A549 (cell line): Measurements from ENCODE around the gene CCNT2. TPM values are rescaled to one million over a fixed set of nuclear protein-coding genes. Genes with fewer than 3 reads are reported as not detected.

Source experiments
- ATAC-seq, 2 experiments: fragments of 200-7000 bp in 1 of 2; fragments of >200 bp in 1 of 2; cut with Nextera tagmentation in 1 of 2; cut with Tn5 transposase in 1 of 2; 3 replicates each; pipeline versions ENCODE4 v1.8.0 to v1.9.1; 2018 to 2020; ENCODE audit warnings: mild to moderate bottlenecking in 1 of 2, moderate library complexity in 1 of 2
- CTCF ChIA-PET: fragments of 300-600 bp; sonication (Branson Sonifier 250); formaldehyde crosslinking; extraction: SDS; loops from one replicate; lab custom pipeline; 2021; ENCODE audit warnings: antibody characterized with exemption, inconsistent platforms; lab: Yijun Ruan, JAX
- POLR2A ChIA-PET: fragments of 350-600 bp; formaldehyde crosslinking; extraction: SDS; loops from one replicate; lab custom pipeline; 2021; ENCODE audit warnings: antibody characterized with exemption, inconsistent platforms; lab: Yijun Ruan, JAX
- DNase-seq, 2 experiments: peaks; one replicate each; pipeline versions ENCODE4 v3.0.0 to v3.0.0-alpha.2; 2011 to 2016; ENCODE audit warnings: low read depth in 1 of 2, low spot score in 1 of 2
- FAIRE-seq: peaks from 2 replicates; lab custom pipeline; 2011; peaks lifted over from hg19 to GRCh38; lab: Jason Lieb, UNC
- H3K27ac ChIP-seq, 2 experiments: fragments of >200 bp; sonication (Bioruptor Twin); formaldehyde crosslinking; 3 replicates each; pipeline ENCODE4 v1.5.1; 2016 to 2017
- H3K4me1 ChIP-seq: fragments of >200 bp; sonication (Bioruptor Twin); formaldehyde crosslinking; 3 replicates; pipeline ENCODE4 v1.6.1; 2016
- H3K4me2 ChIP-seq: fragments of >200 bp; sonication (Bioruptor Twin); formaldehyde crosslinking; 3 replicates; pipeline ENCODE4 v1.6.1; 2016
- H3K4me3 ChIP-seq: fragments of >200 bp; sonication (Bioruptor Twin); formaldehyde crosslinking; 3 replicates; pipeline ENCODE4 v1.5.1; 2016
- H3K9me3 ChIP-seq: fragments of >200 bp; sonication (Bioruptor Twin); formaldehyde crosslinking; 3 replicates; pipeline ENCODE4 v1.6.1; 2016
- CHD2 ChIP-seq: fragments of 150-350 bp; IDR thresholded peaks from 2 replicates; pipeline ENCODE4 v1.6.1; 2014; ENCODE audit warnings: low read length; ENCODE audit not compliant: partially characterized antibody
- FOSB ChIP-seq: fragments of 250-450 bp; sonication (Bioruptor Pico); IDR thresholded peaks from 2 replicates; pipeline ENCODE4 v1.5.0; 2020; ENCODE audit warnings: mild to moderate bottlenecking, moderate library complexity
- HOXB13 ChIP-seq: fragments of 250-450 bp; sonication (Bioruptor Pico); IDR thresholded peaks from 2 replicates; pipeline ENCODE4 v1.5.0; 2020; ENCODE audit warnings: low read depth, mild to moderate bottlenecking, moderate library complexity
- MAFK ChIP-seq: fragments of 450-650 bp; IDR thresholded peaks from 2 replicates; pipeline ENCODE4 v1.6.1; 2014; ENCODE audit not compliant: partially characterized antibody
- NFE2L2 ChIP-seq: fragments of 150-350 bp; conservative IDR thresholded peaks from 2 replicates; pipeline ENCODE4 v1.6.1; 2014; ENCODE audit warnings: low read length
- RAD21 ChIP-seq, 2 experiments: fragments of >200 bp in 1 of 2; sonication (Bioruptor Twin) in 1 of 2; formaldehyde crosslinking in 1 of 2; IDR thresholded peaks in 1 of 2; conservative IDR thresholded peaks in 1 of 2; 2 replicates in 1 of 2; 3 replicates in 1 of 2; pipeline ENCODE4 v1.6.1; 2012 to 2018; ENCODE audit warnings: inconsistent platforms in 1 of 2
- RFX5 ChIP-seq: fragments of 450-650 bp; IDR thresholded peaks from 2 replicates; pipeline ENCODE4 v1.7.1; 2014; ENCODE audit warnings: antibody characterized with exemption, mild to moderate bottlenecking, moderate library complexity
- SMC3 ChIP-seq: fragments of >200 bp; sonication (Bioruptor Twin); formaldehyde crosslinking; IDR thresholded peaks from 3 replicates; pipeline ENCODE4 v1.6.1; 2018; ENCODE audit warnings: inconsistent platforms
- ZNF302 ChIP-seq: fragments of 250-450 bp; sonication (Bioruptor Pico); IDR thresholded peaks from 2 replicates; pipeline ENCODE4 v1.9.0; 2021; ENCODE audit warnings: inconsistent platforms, mild to moderate bottlenecking, moderate library complexity
- ZSCAN20 ChIP-seq: fragments of 250-450 bp; sonication (Bioruptor Pico); IDR thresholded peaks from 2 replicates; pipeline ENCODE4 v1.8.0; 2022; ENCODE audit warnings: mild to moderate bottlenecking, moderate library complexity
- WGBS: methylation state at CpG from one replicate; pipeline ENCODE4 v1.1.6; 2017; ENCODE audit errors: missing lambda C conversion rate; 5-methylcytosine and 5-hydroxymethylcytosine counted together
- polyA plus RNA-seq, 4 experiments: library from polyadenylated mRNA; depleted of rRNA in 3 of 4; stranded (reverse); fragments of >200 nt; fragmentation: RNase III in 1 of 4; extraction: RNeasy Plus Mini Kit Qiagen cat#74134 plus additional on column Dnase treatment in 1 of 4; gene quantifications; 2 replicates in 3 of 4; 3 replicates in 1 of 4; pipeline ENCODE4 v1.2.3, GENCODE V29; 2011 to 2017
- TF ChIP-seq, protein P1 (sequence below): fragments of 250-450 bp; sonication (Bioruptor Pico); IDR thresholded peaks from 2 replicates; pipeline ENCODE4 v1.5.0; 2021; ENCODE audit warnings: mild to moderate bottlenecking, moderate library complexity, borderline replicate concordance
- TF ChIP-seq, protein P2 (sequence below): IDR thresholded peaks from 2 replicates; pipeline ENCODE4 v1.6.1; 2012
- TF ChIP-seq, protein P3 (sequence below): fragments of 150-350 bp; IDR thresholded peaks from 2 replicates; pipeline ENCODE4 v1.6.1; 2014; ENCODE audit warnings: low read depth, mild to moderate bottlenecking, low read length
- TF ChIP-seq, protein P4 (sequence below): IDR thresholded peaks from 2 replicates; pipeline ENCODE4 v1.6.1; 2012; ENCODE audit warnings: low read depth, borderline replicate concordance
- TF ChIP-seq, protein P5 (sequence below): fragments of >200 bp; sonication (Bioruptor Twin); formaldehyde crosslinking; IDR thresholded peaks from 3 replicates; pipeline ENCODE4 v1.5.1; 2016

Gene CCNT2
- polyA plus RNA-seq, 2 of the 4 experiments (the other 2 are of a cell fraction), result 12.6 to 20.7 TPM

DNA sequence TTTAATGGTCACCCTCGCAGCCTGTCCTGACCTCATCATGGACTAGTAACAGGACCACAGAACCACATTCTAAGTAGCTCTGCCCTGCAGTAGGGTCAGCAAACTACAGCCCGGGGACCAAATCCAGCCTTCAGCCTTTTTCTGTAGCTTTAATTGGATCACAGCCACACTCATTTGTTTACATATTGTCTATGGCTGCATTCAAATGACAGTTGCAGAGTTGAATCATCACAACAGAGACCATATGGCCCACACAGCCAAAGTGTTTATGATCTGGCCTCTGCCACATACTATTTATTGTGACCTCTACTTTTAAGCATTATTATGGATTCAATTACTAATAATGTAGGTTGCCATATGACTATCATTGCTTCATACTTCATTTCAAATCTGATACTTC is 80.9 kb downstream of the CCNT2 start:
- DNase-seq, result no peak
- no peaks in the 10 kb centered on the region; the same call in 2 of the 3 replicates for H3K4me1 ChIP-seq
- CTCF ChIA-PET, result interaction anchor here (0.7 to 1.7 kb wide), 2 partner anchors 11 to 653 kb away, joined by 3 to 5 read pairs; no protein-coding TSS in a partner anchor
- no peak for ATAC-seq
- no peak overlapping the region for H3K4me2 ChIP-seq
- FAIRE-seq, result no peak
- H3K27ac ChIP-seq, result no peak overlapping the region
- H3K9me3 ChIP-seq, result no peaks in the 10 kb centered on the region
- H3K4me3 ChIP-seq, result no peak overlapping the region
- no peak for TF ChIP-seq NFE2L2
- no peak for TF ChIP-seq FOSB
- WGBS, result 59% methylated on average over 2 of the region's 2 CpGs
- POLR2A ChIA-PET, result no interaction called here

DNA sequence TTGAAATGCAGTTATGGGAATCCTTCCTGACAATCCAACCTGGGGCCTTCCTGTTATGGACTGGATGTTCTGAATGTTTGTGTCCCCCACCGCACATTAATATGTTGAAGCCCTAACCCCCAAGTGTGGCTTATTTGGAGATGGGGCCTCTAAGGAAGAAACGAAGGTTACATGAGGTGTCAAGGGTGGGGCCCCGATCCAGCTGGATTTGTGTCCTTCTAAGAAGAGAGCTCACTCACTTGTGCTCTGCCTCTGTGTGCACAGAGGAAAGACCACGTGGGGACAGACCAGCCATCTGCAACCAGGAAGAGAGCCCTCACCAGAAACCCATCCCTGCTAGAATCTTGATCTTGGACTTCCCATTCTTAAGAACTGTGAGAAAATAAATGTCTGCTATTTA is 84.2 kb downstream of the CCNT2 start:
- ATAC-seq (no peak), FAIRE-seq (no peak)
- no peak overlapping the region for H3K4me2 ChIP-seq
- TF ChIP-seq ZSCAN20 (CRISPR knock-in tag) (no peak), ZNF302 (no peak), CHD2 (no peak), RFX5 (no peak)
- TF ChIP-seq, protein P1, sequence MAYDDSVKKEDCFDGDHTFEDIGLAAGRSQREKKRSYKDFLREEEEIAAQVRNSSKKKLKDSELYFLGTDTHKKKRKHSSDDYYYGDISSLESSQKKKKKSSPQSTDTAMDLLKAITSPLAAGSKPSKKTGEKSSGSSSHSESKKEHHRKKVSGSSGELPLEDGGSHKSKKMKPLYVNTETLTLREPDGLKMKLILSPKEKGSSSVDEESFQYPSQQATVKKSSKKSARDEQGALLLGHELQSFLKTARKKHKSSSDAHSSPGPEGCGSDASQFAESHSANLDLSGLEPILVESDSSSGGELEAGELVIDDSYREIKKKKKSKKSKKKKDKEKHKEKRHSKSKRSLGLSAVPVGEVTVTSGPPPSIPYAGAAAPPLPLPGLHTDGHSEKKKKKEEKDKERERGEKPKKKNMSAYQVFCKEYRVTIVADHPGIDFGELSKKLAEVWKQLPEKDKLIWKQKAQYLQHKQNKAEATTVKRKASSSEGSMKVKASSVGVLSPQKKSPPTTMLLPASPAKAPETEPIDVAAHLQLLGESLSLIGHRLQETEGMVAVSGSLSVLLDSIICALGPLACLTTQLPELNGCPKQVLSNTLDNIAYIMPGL (CRISPR knock-in tag), result no peak
- TF ChIP-seq, all 56 proteins: peak for 0
- 45% methylated on average over 4 of the region's 4 CpGs for WGBS
- Histone ChIP-seq H3K27ac (no peak overlapping the region), H3K4me1 (no peaks in the 10 kb centered on the region; the same call in 2 of the 3 replicates), H3K9me3 (no peaks in the 10 kb centered on the region), H3K4me3 (no peak overlapping the region)
- POLR2A ChIA-PET, result no interaction called here
- CTCF ChIA-PET, result interaction anchor here (0.6 to 6.3 kb wide), 9 partner anchors 12 to 795 kb away, joined by 3 to 79 read pairs (median 9); no protein-coding TSS in a partner anchor
- DNase-seq, result no peak

DNA sequence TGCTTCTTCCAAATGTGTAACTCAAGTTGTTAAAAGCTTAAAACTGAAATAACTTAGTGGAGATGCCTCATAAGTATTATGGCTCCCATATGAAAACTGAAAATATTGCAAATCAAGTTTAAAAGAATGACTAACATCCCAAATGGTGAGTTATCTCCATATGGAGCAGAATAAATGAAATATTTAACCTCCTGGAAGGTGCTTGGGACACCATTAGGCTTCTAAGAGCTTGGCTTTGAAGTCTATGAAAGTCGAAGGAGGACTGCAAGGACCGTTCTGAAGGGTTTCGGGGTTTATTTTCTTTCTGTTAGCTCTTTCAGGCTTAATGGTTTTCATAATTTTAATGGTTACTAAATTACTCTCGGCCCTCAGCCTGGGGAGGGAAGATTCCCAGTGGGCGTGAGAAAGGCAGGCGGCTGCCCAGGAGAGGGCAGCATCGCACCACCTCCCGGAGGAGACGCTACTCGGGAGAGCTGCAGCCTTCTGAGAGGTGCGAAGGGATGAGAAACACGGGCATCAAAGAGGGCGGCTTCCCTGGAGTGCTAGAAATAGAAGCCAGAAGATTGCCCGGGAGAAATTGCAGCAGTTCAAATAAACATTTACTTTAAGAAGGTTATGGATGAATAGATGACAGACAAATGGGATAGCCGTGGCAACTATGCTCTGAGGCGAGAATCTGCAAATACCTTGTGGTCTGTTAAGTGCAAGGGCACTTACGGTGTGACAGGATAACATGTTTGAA is 85.6 kb downstream of the CCNT2 start:
- ATAC-seq, result peak; percentile 98 to 100
- H3K9me3 ChIP-seq, result no peaks in the 10 kb centered on the region
- no peak overlapping the region for H3K4me3 ChIP-seq
- peak overlapping the region; percentile 54; the same call in 2 of the 3 replicates for H3K4me2 ChIP-seq
- FAIRE-seq, result no peak
- 13% methylated on average over 17 of the region's 17 CpGs for WGBS
- TF ChIP-seq HOXB13 (CRISPR knock-in tag), result no peak
- peak; percentile 90 for TF ChIP-seq SMC3
- TF ChIP-seq, protein P2, sequence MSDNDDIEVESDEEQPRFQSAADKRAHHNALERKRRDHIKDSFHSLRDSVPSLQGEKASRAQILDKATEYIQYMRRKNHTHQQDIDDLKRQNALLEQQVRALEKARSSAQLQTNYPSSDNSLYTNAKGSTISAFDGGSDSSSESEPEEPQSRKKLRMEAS, result peak; percentile 86
- peak; percentile 96 to 98 for TF ChIP-seq RAD21 (conservative IDR thresholded peaks at IDR 0.05 in 1 of 2, IDR thresholded peaks at IDR 0.05 in 1 of 2)
- TF ChIP-seq, protein P3, sequence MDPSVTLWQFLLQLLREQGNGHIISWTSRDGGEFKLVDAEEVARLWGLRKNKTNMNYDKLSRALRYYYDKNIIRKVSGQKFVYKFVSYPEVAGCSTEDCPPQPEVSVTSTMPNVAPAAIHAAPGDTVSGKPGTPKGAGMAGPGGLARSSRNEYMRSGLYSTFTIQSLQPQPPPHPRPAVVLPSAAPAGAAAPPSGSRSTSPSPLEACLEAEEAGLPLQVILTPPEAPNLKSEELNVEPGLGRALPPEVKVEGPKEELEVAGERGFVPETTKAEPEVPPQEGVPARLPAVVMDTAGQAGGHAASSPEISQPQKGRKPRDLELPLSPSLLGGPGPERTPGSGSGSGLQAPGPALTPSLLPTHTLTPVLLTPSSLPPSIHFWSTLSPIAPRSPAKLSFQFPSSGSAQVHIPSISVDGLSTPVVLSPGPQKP, result no peak
- TF ChIP-seq, protein P4, sequence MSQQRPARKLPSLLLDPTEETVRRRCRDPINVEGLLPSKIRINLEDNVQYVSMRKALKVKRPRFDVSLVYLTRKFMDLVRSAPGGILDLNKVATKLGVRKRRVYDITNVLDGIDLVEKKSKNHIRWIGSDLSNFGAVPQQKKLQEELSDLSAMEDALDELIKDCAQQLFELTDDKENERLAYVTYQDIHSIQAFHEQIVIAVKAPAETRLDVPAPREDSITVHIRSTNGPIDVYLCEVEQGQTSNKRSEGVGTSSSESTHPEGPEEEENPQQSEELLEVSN, result peak; percentile 82
- TF ChIP-seq MAFK, result no peak
- TF ChIP-seq, protein P5, sequence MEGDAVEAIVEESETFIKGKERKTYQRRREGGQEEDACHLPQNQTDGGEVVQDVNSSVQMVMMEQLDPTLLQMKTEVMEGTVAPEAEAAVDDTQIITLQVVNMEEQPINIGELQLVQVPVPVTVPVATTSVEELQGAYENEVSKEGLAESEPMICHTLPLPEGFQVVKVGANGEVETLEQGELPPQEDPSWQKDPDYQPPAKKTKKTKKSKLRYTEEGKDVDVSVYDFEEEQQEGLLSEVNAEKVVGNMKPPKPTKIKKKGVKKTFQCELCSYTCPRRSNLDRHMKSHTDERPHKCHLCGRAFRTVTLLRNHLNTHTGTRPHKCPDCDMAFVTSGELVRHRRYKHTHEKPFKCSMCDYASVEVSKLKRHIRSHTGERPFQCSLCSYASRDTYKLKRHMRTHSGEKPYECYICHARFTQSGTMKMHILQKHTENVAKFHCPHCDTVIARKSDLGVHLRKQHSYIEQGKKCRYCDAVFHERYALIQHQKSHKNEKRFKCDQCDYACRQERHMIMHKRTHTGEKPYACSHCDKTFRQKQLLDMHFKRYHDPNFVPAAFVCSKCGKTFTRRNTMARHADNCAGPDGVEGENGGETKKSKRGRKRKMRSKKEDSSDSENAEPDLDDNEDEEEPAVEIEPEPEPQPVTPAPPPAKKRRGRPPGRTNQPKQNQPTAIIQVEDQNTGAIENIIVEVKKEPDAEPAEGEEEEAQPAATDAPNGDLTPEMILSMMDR, result peak; percentile 92
- peak; percentile 63 to 64 for DNase-seq
- H3K4me1 ChIP-seq, result no peaks in the 10 kb centered on the region; the same call in 2 of the 3 replicates
- H3K27ac ChIP-seq, result no peak overlapping the region
- ChIA-PET POLR2A (interaction anchor here (1.2 kb wide), 1 partner anchor 527 kb away, joined by 3 read pairs; the partner anchor contains the start of gene ZRANB3), CTCF (interaction anchor here (0.6 to 6.3 kb wide), 67 partner anchors 8 to 1386 kb away, joined by 3 to 79 read pairs (median 4); partner anchors contain the start of gene MAP3K19)
